Hindlimb muscle (tissue), 1 donor: ENCODE data around the gene RALGPS2. TPM values are rescaled to one million over a fixed set of nuclear protein-coding genes. Genes with fewer than 3 reads are reported as not detected.
A peak's percentile ranks its signal among the peaks of the same experiment; 100 is the strongest.

Source experiments
- DNase-seq: peaks from one replicate; pipeline ENCODE4 v3.0.0-alpha.2; 2013
- polyA plus RNA-seq: library from polyadenylated mRNA; unstranded; fragments of 120-200 nt; gene quantifications from one replicate; pipeline ENCODE4 v1.2.1, GENCODE V29; 2013; ENCODE audit not compliant: insufficient read length

Gene RALGPS2
- polyA plus RNA-seq, 1 donor = 41.1 TPM

DNA sequence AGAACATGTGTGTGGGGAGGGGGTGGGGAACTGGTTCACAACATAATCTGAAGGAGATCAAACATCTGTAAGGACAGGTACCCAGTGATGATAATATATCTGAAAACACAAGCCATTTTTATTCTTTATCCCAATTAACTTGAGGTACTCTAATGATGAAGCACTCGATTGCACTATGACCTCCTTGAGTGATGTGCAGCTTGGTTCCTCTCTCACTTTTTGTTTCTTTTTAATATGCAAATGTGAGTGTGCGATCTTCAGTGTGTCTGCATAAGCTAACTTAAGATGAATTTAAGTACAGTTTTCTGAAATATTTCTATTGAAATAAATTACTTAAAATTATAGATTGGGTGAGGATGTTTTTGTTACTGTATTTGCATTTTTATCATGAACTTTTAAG lies 196.5 kb downstream of the RALGPS2 start:
- DNase-seq = no peak

DNA sequence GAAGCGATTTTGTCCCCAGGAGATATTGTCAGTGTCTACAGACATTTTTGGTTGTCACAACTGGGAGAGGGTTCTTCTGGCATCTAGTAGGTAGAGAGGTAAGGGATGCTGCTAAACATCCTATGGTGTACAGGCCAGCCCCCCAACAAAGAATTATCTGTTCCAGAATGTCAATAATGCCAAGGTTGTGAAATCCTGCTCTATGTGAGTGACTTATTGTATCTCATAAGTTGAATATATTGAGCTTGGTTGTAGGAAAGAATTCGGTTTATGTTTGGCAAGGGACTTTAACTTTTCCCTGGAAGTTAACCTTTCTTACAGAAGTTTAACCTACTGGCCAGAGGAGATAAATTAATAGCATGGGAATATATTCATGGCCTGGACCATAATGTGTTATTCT lies 198.5 kb downstream of the RALGPS2 start:
- no peak for DNase-seq

DNA sequence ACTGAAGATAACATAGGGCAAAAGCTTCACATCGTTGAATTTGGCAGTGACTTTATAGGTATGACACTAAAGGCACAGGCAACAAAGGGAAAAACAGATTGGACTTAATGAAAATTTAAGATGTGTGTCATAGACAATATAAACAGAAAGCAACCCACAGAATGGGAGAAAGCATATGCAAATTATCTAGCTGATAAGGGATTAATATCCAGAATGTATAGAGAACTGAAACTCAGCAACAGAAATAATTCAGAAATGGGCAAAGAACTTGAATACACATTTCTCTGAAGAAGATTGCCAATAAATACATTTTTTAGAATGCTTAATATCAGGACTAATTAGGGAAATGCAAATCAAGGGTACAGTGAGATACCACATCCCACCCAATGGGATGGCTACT lies 201.0 kb downstream of the RALGPS2 start:
- DNase-seq = no peak

GRCh38 chr1:178927003-178927402 lies 202.0 kb downstream of the RALGPS2 start:
- no peak for DNase-seq

DNA sequence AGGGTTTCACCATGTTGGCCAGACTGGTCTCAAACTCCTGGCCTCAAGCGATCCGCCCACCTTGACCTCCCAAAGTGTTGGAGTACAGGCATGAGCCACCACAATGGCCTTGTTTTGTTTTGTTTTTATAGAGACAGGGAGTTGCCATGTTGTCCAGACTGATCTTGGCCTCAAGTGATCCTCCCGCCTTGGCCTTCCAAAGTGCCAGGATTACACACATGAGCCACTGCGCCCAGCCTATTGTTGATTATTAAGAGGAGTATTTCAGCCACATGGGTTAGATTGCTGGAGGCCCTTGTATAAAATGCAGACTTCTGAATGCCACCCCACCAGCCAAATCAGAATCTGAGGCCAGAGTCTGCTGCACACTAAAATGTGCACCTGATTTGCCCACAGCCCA lies 203.0 kb downstream of the RALGPS2 start:
- DNase-seq = no peak

- no peak for DNase-seq
Observed at GRCh38 chr1:178928976-178929375, 203.9 kb downstream of the RALGPS2 start.

DNA sequence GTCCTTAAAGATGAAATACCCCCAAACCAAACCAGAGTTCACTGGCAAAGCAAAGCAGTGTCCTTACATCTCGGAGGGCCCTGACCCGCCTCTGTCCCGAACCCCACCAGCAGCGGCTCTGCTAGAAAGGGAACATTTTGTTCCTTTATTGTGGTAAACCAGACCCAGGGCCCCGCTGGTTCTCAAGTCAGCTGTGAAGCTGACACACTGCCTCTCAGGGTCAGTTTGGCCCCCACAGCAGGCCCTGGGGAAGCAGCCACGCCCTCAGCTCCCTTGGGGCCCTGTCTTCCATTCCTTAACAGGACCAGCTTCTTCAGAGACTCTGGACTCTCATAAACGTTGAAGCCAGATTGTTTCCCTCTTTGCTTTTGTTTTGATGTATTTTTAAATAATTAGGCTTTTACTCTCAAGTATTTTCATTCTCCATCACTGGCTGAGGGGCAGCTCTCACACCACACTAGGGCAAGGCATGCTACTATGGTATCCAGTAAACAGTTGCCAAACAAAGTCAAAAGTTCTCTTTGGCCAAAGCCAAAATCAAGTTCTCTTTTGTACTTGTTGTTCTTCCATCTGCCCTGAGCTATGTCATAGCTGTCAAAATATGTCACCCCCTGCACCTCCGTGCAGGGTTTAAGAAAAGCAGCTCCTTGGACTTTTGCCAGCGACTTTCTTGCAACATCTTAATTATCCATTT lies 207.0 kb downstream of the RALGPS2 start:
- DNase-seq = no peak

GRCh38 chr1:178932552-178932906 lies 207.5 kb downstream of the RALGPS2 start:
- no peak for DNase-seq

DNA sequence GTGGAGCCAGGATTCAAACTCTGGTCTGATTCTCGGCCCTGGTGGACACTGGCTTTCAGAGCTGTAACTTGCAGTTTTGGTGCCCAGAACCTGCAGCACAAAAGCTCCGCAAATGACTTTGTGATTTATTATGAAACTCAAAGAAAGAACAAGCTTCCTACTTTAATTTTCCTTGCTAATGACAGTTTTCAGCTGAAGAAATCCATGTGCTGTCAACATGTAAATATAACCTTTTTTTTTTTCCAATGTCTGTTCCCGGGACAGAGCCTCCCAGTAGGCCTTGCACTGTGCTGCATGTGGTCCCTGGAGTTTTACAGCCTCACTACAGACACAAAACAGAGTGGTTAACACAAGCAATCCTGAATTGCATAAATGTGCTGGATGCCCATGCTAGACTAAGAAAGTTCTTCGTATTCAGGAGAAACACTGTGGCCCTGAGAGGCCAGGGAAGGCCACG lies 208.1 kb downstream of the RALGPS2 start:
- no peak for DNase-seq

DNA sequence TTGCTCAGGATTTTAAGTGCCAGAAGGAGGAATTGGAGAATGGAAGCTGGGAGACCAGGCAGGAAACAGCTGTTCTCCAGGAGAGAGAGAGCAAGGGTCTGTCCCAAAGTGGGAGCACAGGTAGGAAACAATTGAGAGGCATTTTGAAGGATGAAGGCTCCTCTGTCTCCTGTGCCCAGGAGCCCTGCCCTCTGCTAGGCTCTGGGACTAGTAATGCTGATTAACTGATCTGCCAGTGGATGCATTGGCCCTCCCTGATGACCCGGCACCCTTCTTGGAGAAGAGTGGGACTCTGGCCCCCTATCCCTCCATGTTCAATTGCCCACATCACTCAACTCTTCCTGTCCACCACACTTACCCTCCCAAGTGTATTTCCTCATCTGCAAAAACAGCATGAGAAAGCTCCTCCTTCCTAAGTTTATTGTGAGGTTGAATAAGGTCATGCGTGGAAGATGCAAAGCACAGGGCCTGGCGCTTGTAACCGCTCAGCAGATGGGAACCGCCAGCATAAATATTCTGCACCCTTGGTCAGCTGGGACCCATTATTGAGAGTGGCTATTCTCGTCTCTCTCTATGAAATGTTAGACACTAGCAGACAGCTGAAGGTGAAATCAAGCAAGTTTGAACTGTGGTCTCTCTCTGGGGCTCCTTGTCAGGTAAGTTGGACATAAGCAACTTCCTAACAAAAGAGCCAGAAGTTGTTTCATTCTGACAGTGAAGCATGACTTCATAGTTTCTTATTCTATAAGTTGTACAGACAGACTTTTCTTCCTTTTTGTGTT lies 208.9 kb downstream of the RALGPS2 start:
- DNase-seq = no peak

GRCh38 chr1:178934546-178934945 lies 209.5 kb downstream of the RALGPS2 start:
- no peak for DNase-seq

DNA sequence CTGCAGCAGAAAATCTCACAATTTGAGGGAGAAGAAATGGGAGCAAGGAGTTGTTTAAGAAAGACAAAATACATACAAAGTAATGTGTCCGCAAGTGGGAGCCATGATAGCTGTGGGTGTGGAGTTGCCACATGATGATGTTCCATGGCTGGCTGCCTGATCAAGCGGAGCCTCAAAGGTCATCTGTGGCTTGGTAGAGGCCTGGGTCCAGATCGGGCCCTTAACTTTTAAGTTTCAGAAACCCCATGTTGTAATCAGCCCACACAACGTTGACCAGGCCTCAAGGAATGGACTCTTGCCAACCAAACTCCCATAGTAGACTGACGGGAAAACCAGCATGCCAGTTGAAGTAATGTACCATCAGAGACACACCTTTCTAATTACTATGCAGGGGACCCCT lies 210.6 kb downstream of the RALGPS2 start:
- no peak for DNase-seq

DNA sequence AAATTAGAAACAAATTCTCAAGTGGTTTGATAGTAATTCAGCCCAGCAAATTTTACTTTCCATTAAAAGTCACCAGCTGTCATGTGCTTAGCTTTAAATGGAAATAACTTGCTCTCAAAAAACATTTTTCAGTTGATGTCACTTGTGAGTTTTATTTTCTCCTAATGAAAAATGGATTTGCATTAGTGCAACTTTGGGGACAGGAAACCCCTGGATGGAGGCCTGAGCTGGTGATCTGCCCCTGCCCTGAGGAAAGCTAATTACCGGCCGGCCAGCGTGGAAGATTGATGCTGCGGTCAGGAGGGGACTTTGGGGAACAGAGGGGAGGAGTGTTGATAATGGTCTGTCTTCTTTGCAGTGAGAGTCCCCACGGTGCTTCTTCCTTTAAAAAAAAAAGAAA lies 212.7 kb downstream of the RALGPS2 start:
- peak; percentile 61 for DNase-seq

DNA sequence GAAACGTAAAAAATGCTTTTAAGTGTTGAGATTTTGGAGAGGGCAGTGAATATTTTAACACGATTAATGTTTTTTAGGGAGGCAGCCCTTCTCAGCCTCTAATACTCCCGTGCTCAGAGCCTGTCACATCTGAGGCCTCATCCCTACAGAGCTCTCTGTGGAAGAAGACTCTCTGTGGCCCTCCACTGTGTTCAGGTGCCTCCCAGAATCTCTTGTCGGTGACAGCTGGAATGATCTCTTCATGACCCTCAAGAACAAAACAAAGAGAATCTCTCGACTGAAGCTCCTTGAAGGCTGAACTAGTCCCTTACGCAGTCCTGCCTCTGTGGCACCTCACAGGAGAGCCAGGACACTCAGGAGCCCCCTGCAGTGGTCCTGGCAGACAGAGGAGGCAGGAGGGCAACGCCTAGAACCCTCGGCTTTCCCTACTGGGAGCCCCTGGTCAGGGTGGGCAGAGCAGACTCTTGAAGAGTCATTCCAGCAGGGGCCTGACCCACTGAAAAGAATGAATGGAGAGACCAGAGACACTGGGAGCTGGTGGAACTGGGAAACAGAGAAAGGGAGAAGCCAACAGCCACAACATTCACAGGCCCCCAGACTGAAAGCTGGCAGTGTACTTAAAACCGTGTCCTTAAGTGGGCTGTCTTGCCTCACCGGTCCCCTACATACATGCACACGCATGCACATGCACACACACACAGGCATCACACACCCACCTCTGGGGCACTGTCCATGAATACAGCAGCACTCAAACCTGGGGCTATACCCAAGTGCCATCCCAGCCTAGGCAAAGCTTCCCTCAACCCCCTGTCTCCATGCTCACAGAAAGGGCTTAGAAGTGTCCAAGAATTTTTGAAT lies 213.3 kb downstream of the RALGPS2 start:
- DNase-seq = no peak

DNA sequence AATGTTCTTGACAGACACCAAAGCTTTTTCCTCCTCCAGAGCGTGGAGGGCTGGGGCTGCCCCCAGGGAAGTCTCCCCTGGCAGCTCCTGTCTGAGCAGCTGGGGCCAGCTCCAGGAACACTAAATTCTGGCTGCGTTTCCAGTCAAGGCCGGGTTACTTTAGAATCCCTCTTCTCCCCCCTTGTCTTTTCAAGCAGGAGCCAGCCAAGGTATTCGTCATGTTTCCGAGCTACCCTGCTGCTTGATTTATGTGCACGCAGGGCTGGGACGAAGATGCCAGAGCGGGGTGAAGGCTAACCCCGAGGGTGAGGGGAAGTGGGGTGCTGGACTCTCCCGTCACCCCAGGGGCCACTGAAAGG lies 213.9 kb downstream of the RALGPS2 start:
- DNase-seq = peak; percentile 90

DNA sequence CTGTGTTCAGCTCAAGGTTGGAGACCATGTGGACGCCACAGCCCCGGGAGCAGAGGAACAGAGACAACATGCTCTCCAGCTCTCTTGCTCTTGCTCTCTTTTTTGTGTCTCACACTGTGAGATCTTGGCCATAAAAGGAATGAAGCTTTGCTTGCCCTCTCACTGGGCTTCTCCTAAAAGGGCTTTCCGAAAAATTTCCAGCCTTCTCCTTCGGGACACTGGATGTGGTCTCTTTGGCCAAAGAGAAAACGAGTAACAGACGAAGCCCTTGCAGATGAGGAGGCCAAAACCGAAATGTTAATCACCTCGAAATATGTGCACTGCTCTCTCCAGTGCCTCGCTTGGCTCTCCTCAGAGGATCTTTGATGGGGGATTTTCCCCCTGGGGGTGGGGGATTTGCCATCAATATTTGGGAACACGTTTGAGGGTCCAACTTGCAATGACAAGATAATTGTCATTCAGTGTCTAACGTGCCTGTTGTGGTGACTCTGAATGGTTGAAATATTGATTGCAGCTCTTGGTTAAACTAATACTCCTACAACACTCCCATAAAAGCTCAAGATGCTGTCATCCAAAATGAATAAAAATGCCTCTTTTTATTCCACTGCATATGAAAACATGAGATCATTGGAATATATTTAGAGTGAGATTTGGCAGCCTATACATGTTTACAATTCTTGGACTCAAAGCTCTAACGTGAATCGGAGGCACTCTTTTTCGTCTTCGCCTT lies 214.5 kb downstream of the RALGPS2 start:
- peak; percentile 81 for DNase-seq

DNA sequence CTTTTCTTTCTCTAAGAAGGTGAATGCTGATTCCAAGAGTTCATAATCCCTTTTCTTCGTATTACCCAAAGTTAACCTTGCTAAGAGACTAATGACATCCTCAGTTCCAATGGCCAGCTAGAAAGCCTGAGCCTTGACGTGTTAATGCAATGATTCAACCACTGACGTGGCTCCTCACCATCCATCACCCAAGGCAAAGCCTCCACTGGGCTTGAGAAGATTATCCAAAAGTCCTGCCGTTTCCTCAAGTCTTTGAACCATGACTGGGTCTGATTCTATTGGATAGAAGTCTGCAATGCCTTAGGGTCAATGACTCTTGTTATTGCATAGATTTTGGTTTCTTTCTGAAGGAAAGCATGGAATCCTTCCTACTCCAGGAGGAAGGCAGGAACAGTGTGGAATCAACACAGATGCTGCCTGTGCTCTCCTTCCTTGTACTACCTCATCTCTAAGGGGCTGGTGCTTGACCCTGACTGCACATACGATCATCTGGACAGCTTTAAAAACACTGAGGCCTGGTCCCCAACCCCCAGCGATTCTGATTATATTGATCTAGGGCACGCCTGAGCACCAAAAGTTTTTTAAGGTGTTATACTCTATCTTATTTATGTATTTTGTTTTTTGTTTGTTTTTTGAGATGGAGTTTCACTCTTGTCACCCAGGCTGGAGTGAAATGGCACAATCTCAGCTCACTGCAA lies 215.2 kb downstream of the RALGPS2 start:
- no peak for DNase-seq

- DNase-seq = no peak
Observed at GRCh38 chr1:178941261-178941689, 216.2 kb downstream of the RALGPS2 start.

DNA sequence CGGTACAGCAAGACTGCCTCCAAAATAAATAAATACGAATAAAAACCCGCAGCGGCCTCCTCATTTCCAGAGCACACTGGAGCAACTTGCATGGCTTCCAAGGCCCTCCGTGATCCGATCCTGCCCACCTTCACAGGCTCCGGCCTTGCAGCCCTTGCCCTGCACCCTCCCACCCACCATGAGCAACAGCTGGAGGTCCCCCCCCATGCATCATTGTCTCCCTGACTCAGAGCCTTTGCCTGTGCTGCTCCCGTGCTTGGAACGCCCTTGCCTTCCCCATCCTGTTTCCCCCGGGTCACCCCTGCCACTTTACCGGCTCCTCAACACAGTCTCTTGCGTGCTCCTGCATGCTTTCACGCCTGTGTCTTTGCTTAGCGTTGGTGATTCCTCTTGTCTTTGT lies 216.8 kb downstream of the RALGPS2 start:
- no peak for DNase-seq

- no peak for DNase-seq
Observed at GRCh38 chr1:178942285-178943198, 217.5 kb downstream of the RALGPS2 start.

GRCh38 chr1:178944729-178945128 lies 219.7 kb downstream of the RALGPS2 start:
- DNase-seq = no peak
